HCT116 (cell line): ENCODE data around the gene NDUFC1.

Experiments used
- ATF3 ChIP-seq: IDR thresholded peaks from 2 replicates; pipeline ENCODE4 v1.6.1; 2012
- CTCF ChIP-seq, 3 experiments: fragments of 200-600 bp in 1 of 3; sonication (generic) in 1 of 3; IDR thresholded peaks in 2 of 3; conservative IDR thresholded peaks in 1 of 3; 2 replicates each; pipeline ENCODE4 v1.5.1; 2012 to 2017; ENCODE audit warnings: low read depth in 2 of 3, low read length in 2 of 3, antibody characterized with exemption in 1 of 3, borderline replicate concordance in 1 of 3, control low read depth in 1 of 3, mild to moderate bottlenecking in 1 of 3, mixed read lengths in 1 of 3, mixed run types in 1 of 3, moderate library complexity in 1 of 3; ENCODE audit not compliant: insufficient read depth in 1 of 3
- EZH2 ChIP-seq: fragments of 200-600 bp; sonication (generic); IDR thresholded peaks from 2 replicates; pipeline ENCODE4 v1.6.1; 2017; ENCODE audit warnings: antibody characterized with exemption, mixed run types
- EZH2phosphoT487 ChIP-seq: fragments of 200-600 bp; IDR thresholded peaks from 2 replicates; pipeline ENCODE4 v1.6.1; 2018; ENCODE audit warnings: antibody characterized with exemption, borderline replicate concordance
- FOSL1 ChIP-seq: IDR thresholded peaks from 2 replicates; pipeline ENCODE4 v1.6.1; 2012; ENCODE audit warnings: low read depth
- MAX ChIP-seq: IDR thresholded peaks from 2 replicates; pipeline ENCODE4 v1.6.1; 2012
- POLR2A ChIP-seq: IDR thresholded peaks from 2 replicates; pipeline ENCODE4 v1.7.0; 2011; ENCODE audit warnings: borderline replicate concordance; ENCODE audit not compliant: insufficient read depth, insufficient read length; ENCODE audit errors: extremely low read depth
- POLR2AphosphoS5 ChIP-seq: IDR thresholded peaks from 2 replicates; pipeline ENCODE4 v1.6.1; 2011; ENCODE audit warnings: mild to moderate bottlenecking, low read depth, low read length, moderate library complexity
- RAD21 ChIP-seq: IDR thresholded peaks from 2 replicates; pipeline ENCODE4 v1.6.1; 2012; ENCODE audit warnings: low read depth, mild to moderate bottlenecking
- REST ChIP-seq: IDR thresholded peaks from 2 replicates; pipeline ENCODE4 v1.6.1; 2012; ENCODE audit warnings: low read depth
- SIN3A ChIP-seq: IDR thresholded peaks from 2 replicates; pipeline ENCODE4 v1.6.1; 2012; ENCODE audit warnings: low read depth
- ZFX ChIP-seq: fragments of 450-650 bp; IDR thresholded peaks from 2 replicates; pipeline ENCODE4 v1.6.1; 2017

- no peak for TF ChIP-seq CTCF (IDR thresholded peaks at IDR 0.05 in 2 of 3, conservative IDR thresholded peaks at IDR 0.05 in 1 of 3; ENCODE audit: borderline replicate concordance in 1 of 3, insufficient read depth in 1 of 3, low read depth in 2 of 3, low read length in 2 of 3)
- TF ChIP-seq SIN3A, result no peak
- TF ChIP-seq EZH2, result no peak
- TF ChIP-seq POLR2AphosphoS5, result no peak
- TF ChIP-seq FOSL1, result no peak
- TF ChIP-seq POLR2A, result no peak
- TF ChIP-seq REST, result no peak
- TF ChIP-seq RAD21, result no peak
- no peak for TF ChIP-seq MAX
- no peak for TF ChIP-seq EZH2phosphoT487
- TF ChIP-seq ZFX, result no peak
- TF ChIP-seq ATF3, result no peak
These were observed 1.7 kb downstream of the NDUFC1 start for GRCh38 chr4:139300431-139301112.
